ENCODE measurements around the gene CSMD2.

CSMD2 gene

DNA sequence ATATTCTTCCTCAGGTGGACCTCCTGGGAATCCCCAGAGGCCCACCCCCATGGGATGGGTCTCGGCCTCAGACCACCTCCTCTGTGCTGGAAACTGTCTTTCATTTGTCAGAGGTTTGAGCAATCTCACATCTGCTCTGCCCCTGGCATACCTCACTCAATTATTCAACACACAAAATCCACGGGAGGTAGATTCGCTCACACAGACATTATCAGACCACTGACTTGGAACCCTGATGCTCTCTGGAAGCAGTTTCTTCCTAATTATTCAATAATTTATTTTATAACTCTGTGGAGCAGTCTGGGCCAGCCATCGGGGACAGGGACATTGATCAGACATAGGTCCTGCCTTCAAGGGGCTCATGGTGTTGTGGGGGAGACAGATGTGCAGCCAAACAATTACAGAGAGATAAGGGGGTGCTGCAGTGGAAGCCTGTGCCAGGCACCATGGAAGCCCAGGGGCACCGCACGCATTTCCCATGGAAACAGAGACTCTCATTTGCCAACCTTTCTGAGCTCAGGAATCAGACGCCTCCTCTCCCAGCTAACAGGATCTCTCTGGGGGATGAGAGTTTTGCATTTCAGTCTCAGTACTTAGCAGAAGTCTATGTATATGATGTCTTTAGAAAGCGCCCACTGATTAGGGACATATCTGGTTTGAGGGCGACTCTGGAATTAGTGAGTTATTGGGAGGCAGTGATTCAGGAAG lies 204.7 kb downstream of the CSMD2 start:
- no peak for DNase-seq

DNA sequence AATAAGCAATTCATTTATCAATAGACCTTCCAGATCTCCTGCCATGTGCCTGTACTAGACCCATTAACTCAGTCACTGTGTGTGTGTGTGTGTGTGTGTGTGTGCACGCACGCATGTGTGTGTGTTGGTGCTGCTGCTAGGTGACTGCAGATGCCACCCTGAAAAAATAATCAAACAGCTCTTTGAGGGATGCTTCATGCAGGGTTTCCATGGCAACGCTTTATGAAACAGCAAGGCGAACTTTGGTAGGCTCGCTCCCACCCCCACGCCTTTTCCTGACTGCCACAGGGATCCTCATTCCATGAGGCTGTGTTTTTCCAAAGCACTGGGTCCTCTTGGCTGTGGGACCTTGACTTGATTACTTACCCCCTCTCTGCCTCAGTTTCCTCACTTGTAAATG lies 207.2 kb downstream of the CSMD2 start:
- DNase-seq: no peak

DNA sequence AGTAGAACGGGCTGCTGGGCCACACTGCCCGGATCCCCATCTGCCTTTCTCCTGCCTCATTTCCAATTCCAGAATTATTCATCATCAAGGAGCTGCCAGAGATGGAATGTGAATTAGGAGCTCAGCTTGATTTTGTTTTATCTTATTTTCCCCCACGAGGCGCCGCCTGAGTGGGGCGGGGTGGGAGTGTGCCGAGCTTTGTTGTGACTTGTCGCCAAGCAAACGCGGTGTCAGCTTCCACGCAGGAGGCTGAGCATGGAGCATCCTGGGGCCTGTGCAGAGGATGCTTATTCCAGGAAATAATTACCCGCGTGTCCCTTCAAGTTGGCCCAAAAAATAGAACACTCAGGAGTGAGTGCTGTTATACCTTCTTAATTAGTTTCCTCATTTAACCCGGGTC lies 209.9 kb downstream of the CSMD2 start:
- DNase-seq: no peak

DNA sequence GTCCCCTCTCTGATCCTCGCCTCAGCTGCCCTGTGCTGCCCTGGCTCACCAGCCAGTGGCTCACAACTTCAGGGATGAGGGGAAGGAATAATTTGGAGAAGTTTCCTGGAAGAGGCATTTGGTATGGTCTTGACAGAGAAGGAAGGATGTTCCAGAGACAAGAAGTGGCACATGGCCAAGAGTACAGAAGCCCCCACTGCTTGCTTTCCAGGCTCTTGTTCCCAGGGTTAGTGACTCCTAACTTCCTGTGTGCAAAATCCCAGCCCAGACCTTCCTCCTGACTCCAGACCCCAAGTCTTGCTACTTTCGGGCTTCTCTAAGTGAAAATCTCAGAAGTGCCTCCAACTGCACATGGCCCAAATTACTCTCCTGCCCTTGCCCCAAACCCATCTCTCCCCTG lies 215.5 kb downstream of the CSMD2 start:
- DNase-seq: no peak

DNA sequence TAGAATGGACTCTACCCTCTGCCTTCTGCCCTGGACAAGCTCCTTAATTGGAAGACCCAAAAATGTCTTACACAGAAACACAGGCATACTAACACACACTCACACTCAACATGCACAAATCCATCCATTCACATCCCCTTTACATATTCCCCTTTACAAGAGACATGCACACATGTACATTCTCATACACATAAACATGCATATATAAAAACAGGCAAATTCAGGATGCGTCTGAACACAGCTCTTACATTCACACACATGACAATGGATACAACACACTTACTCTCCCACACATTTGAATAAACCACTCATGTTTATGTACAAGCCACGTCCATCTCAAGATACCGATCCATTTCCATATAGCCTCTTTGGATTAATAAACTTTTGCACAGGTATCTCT lies 216.7 kb downstream of the CSMD2 start:
- DNase-seq: no peak

DNA sequence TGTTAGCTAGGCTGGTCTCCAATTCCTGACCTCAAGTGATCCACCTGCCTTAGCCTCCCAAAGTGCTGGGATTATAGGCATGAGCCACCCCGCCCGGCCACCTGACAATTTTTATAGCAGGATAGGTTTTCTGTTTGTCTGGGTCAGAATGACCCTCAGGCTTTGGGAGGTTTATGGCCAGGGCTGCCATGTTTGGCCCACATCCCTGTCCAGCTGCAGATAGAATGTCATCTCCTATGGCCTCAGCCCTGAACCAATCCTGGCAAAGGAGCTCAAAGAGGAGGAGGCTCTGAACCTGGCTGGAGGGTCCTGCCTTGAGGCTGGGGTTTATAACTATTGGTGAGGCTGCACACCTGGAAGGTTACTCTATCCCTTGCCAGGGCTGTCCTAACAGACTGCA lies 218.2 kb downstream of the CSMD2 start:
- DNase-seq: no peak

DNA sequence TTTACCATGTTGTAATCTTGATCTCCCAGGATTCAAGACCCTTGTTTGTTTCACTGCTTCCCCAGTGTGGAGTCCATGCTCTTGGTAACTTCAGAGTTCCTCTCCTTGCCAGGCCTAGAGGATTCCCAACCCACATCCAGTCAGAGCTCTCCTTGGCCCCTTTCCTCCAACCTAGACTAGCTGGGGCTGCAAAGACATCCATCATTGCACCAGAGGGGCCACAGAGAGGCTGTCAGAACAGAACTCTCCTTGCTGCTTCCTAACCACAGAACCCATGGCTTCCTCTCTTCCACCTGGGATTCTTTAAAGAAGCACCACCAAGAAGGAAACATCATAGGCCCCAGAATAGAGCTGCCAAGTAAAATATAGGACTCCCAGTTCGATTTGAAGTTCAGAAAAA lies 220.2 kb downstream of the CSMD2 start:
- no peak for DNase-seq

DNA sequence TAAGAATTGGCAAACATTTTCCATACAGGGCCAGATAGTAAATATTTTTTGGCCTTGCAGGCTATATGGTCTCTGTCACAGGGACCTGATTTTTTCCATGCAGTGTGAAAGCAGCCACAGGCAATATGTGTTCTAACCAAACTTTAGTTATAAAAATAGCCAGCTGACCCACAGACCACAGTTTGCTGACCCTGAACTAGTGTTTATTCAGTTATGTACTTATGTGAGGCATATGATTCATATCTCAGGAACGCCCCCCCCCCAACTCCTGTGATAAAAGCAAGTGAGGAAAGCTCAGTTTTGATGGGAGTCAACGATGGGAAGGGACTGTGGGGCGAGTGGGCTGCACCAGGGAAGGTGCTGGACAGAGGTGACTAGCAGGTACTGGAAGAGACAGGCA lies 221.1 kb downstream of the CSMD2 start:
- DNase-seq: no peak

DNA sequence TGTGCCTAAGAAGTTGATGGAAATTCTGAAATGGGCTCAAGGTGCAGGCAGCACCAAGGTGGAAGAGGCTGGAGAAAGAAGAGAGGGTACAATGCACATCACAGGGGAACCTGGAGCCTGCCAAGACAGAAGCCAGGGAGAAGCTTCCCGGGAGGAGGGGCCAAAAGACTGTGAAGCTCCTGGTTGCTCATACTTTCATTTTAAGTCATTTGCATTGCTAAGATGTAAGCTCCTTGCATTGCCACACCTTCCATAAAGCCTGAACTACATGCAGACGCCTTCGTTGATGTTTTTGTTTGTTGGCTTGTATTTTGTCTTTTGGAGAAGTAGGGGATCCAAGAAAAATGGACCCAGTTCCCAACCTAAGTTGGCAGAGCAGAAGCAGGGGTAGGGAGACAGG lies 232.2 kb downstream of the CSMD2 start:
- DNase-seq: no peak

DNA sequence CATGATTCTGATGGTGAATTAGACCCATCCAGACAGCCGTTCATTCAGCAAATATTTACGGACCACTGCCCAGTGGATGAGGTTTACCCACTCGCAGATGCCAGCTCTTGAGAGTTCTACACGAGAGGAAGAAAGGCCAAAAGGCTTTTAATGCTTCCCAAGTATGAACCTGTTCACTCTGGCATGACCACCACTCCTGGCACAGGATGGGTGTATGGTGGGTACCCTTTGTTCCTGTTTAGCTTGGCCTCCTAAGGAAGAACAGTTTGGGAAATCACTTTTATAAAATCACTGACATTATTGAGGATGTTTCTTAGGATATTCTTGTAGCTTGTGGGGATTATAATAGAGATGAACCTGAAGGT lies 233.9 kb downstream of the CSMD2 start:
- no peak for DNase-seq

DNA sequence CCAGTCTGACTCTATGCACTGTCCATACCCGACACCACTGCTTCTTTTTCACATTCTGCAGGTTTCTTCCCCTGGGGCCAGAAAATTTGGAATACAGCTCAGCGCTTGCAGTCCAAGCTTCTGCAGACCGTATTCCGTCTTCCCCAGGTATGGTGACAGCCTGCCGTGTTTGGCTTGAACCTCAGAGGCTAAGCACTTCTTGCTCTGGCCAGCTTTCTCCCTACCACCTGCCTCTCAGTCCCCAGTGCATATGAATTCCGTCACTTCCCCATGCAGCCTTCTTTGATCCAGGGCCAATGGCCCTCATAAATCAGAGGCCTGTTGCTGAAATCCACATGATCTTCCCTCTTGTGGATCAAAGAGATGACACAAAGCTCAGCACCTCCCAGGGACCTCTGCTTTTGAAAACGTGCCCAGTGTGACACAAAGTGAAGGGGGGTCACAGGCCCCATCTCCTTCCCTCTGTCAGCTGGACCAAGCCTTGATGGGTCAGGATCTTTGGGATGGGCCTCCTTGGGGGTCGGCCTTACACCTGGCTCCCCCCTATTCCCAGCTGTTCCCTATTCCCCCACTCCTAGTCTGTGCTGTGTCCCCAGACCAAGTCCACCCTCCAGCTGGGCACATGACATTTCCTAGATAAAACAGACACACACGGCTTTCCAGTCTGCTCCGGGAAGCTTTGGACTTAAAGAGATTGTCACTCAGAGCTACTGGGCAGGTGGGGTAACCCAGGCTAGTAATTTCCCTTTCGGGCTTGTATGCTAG lies 234.5 kb downstream of the CSMD2 start:
- DNase-seq: peak in 2 of 14 donors; percentile 14 to 24

DNA sequence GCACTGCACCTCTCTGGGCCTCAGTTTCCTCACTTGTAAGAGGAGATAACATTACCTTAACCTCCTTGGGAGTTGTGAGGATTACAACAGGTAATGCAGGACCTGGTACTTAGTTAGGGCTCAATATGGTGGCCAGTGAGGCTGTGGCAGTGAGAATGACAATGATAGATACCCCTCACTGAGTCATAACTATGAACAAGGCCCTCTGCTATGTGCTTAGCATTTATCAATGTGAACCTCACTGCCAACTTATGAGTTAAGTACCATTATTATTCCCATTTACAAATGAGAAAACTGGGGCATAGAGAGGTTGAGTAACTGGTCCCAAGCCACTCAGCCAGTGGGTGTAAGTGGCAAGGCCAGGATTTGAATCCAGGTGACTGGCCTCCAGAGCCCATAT lies 236.8 kb downstream of the CSMD2 start:
- DNase-seq: no peak

DNA sequence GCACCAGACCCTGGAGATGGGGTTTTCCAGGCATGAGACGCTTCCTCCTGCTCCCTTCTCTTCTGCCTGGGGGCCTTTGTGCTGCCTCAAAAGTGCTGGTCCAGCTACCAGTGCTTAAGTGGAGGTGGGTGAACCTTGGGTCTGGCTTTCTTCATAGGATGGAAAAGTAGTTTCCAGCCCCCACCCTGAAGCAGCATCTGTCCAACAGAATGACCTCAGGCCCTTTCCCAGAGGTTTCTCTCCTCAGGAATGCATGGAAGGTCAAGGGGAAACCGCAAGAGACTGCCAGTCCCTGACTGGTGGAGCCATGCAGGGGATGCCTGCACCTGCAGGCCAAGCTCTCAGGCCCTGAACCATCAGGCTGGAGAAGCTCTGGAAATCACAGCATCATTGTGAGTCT lies 237.3 kb downstream of the CSMD2 start:
- no peak for DNase-seq

DNA sequence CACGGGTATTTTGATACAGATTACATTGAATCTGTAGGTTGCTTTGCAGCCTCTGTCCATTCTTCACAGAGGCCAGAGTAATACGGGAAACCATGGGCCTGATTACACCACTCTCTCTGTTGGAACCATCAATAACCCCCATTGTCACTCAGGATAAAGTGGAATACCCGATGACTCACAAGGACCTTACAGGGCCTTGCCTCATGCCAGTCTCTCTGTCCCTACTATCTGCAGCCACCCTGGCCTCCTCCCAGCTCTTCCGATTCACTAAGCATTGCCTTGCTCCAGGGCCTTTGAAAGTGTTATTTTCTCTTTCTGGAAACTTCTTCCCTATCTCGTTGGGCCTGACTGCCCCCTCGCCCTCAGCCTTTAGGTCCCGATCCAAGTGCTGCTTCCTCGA lies 239.4 kb downstream of the CSMD2 start:
- DNase-seq: peak in 6 of 14 donors; percentile 4 to 40 (median 27)

DNA sequence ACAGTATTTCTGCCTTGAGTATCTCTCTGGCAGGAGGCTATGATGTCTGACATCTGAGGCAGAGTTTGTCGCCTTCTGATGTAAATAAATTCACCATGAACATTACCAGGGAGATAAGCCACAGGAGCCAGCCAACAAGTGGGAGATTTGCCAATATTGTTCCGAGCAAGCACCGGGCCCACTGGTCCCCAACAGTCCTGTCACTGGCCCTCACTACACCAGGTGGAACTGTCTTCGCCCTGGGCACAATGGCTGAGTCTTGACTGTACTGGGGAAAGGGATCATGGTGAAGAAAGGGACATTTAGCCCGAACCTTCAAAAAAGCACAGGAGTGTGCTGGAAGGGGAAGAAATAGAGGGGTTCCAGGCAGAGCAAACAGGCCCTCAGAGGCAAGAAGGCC lies 243.7 kb downstream of the CSMD2 start:
- DNase-seq: no peak

DNA sequence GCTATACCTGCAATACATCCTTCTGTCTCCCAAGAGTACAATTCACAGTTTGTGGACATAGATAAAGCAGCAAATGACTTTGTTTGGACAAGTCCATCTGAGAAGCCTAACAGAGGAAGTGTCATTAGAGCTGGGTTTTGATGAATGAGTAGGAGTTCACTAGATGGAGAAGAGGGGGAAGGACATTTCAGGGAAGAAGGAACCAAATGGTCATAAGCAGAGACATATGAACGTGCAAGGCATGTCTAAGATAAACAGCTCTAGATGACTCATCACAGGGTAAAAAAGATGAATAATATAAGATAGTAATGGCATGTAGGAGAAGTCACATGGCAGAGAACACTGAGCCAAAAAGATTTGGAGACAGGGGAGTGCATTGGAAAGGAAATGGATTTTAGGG lies 246.7 kb downstream of the CSMD2 start:
- DNase-seq: no peak

DNA sequence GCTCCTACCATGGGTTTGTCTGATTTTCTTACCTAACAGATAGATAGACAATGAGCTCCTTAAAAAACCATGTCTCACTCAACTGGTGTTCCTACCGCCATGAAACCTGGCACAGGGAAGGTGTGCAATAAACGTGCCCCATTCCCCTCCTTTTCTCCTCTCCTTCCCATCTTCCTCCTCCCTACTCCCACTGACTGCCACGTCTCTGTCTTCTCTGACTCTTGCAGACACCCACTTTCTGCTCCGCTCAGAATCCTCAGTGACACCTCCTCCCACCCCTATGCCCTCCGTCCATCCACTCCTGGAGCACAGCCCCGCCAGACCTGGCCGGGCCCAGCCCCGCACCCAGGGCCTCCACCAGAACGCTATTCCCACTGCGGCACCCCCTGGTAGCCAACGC lies 248.2 kb downstream of the CSMD2 start:
- no peak for DNase-seq

DNA sequence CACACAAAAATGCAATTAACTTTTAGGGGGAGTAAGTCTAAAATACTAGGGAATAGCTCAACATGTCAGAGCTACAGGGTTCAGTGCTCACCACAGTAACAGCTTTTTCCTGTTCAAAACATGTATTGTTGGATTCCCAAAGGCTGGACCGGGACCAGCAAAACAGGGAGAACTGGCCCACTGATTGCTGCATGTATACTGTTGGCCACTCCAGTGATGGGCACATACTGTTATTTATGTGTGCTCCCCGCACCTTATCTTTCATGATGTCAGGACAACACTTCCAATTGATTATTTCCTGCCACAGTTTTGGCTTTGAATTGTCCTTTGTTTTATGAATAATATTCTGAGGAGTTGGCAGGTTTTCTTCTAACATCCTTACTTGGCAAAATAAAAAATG lies 250.5 kb downstream of the CSMD2 start:
- no peak for DNase-seq

DNA sequence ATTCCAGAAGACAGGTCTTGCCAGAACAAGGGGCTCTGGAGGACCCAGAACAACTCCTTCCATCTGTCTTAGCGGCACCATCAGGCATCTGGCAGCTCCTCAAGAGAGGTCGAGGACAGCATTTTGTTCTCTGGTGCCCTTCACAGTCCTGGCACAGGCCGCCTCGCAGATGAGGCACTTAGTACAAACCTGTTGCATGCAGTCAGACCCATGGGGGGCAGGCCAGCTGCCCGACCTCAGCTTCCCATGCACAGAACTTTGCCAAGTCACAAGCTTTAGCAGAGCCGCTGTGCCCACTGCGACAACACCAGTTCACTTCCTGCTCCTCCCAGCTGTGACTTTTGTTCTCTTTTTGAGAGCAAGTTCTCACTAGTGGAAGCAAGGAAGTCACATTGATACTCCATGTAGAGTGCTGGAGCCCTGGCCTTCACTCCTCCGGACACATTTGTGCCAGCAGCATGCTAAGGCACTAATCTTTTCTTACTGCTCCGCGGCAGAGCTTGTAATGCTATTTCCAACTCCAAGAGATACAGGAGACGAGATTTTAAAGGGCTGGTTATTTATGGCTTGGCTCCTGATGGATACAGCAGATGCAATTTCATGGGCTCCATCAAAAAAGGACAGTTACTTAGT lies 256.6 kb downstream of the CSMD2 start:
- DNase-seq: peak in 3 of 14 donors; percentile 4 to 35 (median 7)

DNA sequence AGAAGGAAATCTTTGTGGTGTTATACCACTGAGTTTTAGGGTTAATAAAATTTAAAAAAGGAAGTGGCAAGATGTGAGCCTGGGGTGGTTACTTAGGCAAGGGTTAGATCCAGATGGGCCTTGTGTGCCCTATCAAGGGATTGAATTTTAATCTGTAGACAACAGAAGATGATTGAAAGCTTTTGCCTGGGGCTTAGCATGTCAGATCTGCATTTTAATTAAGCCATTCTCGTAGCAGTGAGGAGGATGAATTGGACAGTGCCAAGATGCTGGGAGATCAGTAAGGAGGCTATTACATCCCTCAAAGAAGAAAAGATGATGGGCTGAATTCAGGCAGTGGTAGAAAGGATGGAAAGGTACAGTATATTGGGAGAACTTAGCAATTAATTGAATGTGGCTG lies 258.9 kb downstream of the CSMD2 start:
- DNase-seq: no peak

DNA sequence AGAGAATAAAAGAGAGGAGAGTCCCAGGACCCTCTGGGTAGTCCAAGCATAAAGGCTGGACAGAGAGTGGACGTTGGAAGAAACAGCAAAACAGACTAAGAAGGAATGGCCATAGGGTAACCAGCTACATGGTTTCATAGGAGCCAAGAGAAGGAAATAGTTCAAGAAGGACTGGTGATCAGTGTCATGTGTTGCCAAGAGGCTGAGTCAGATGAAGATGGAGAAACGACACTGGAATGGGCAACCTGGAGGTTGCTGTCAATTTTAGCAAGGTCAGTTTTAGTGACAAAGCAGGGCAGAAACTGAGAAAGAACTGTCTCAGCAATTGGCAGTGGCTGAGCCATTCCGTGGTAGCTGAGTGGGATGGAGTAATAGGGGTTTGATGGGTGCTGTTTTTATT lies 259.8 kb downstream of the CSMD2 start:
- DNase-seq: no peak

DNA sequence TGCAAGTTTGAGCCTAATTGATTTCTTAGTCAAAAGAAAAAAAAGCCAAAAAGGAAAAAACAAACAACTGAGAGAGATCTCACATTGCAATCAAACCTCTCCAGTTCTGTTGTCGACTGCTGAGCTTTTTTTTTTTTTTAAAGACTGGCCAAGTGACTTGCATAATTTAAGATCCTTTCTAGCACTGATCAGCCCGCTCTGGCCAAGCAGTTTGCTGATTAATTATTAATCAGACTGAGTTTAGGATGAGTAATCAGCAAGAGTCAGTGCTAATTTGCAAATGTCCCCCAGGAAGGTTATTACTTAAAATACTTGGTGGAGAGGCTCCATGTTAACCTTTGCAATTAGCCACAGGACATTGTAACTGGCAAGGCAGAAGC lies 261.8 kb downstream of the CSMD2 start:
- DNase-seq: no peak

DNA sequence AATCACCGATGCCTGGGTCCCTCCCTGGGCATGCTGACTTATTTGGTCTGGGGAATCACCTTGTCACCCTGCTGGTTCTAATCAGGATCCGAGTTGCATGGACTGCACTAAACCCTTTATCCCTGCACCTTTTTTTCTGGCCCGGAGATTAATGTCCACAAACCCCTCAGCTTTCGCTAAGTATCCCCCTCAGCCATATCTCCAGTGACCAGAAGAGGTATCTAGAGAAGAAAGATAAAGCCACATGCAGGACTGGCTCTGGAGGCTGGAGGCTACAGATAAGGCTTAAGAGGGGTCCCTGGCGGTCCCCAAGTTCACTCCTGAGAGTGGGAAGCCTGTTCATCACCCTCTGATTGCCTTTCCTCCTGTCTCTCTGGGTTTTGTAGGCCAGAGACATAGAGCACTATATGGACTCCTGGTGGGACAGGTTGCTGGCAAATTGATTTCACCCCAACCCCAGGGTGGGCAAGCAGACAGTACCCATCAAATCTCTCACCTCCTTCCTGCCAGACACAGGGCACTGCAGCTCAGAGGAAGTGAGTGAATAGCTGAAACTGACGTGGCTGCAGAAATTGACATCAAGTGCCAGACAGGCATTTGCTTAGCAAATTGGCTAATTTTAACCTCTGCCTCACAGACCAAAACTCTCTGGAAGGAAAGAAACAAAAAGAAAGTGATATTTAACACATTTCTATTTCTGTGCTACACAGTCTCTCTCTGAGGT lies 262.4 kb downstream of the CSMD2 start:
- DNase-seq: no peak

All from C1 segment of cervical spinal cord (tissue), 14 donors.